Activated T-cell treated with anti-CD3 and anti-CD28 coated beads, Interleukin-2, amount 50 U/mL, for 24 hours (primary cell): Measurements from ENCODE around the gene PRPF4.
A peak's percentile ranks its signal among the peaks of the same experiment; 100 is the strongest.
"Not testable (repeated sequence)": the region's sequence is repeated elsewhere in the genome, so short reads cannot be mapped to it uniquely, and the experiment has no call there.

Source experiments
- DNase-seq: peaks from one replicate; pipeline ENCODE4 v3.0.0-alpha.2; 2020
- H3K27ac Mint-ChIP-seq: 2 replicates; pipeline ENCODE4 v1.8.0; 2020; ENCODE audit warnings: mild to moderate bottlenecking, mixed read lengths
- H3K27me3 Mint-ChIP-seq: 2 replicates; pipeline ENCODE4 v1.8.0; 2020; ENCODE audit warnings: mixed read lengths
- H3K36me3 Mint-ChIP-seq: 2 replicates; pipeline ENCODE4 v1.8.0; 2020; ENCODE audit warnings: low read depth, mixed read lengths
- H3K4me1 Mint-ChIP-seq: 2 replicates; pipeline ENCODE4 v1.8.0; 2020; ENCODE audit warnings: low read depth, mixed read lengths
- H3K4me3 Mint-ChIP-seq: 2 replicates; pipeline ENCODE4 v1.8.0; 2020; ENCODE audit warnings: mild to moderate bottlenecking, moderate library complexity, mixed read lengths
- H3K9me3 Mint-ChIP-seq: 2 replicates; pipeline ENCODE4 v1.8.0; 2020; ENCODE audit warnings: mixed read lengths

Gene PRPF4

GRCh38 chr9:113275157-113276131 lies at the start of gene PRPF4, which contains the start of gene CDC26:
Gene PRPF4, plus strand, starts transcription at chr9:113275658. Its CDS starts 86 bp downstream, at chr9:113275744.
Gene CDC26, minus strand, starts transcription at chr9:113275572. Its CDS starts 3,065 bp downstream, at chr9:113272507.
- Mint-ChIP-seq H3K36me3 (peaks cover 61% of the 10 kb centered on the region), H3K27me3 (no peaks in the 10 kb centered on the region), H3K4me1 (peaks cover 43% of the 10 kb centered on the region), H3K27ac (no peak within 1 kb of the TSS), H3K4me3 (no peak within 1 kb of the TSS), H3K9me3 (no peaks in the 10 kb centered on the region)
- DNase-seq: peak; percentile 96

DNA sequence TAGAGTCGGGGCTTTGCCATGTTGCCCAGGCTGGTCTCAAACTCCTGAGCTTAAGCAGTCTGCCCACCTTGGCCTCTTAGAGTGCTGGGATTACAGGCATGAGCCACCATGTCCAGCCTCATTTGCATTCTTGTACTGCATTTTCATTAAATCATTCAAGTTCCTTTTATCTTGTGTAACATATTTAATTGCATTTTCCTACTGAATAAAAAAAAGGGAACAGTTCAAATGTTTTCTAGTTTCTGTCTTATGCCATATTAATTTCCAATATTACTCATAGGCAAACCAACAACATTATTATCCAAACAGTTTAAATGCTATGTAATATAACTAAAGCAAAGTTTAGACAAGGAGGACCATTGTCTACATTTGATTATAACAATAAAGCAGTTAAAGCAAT lies 48.0 kb upstream of the PRPF4 start:
- no peak overlapping the region for H3K4me3 Mint-ChIP-seq
- H3K9me3 Mint-ChIP-seq: no peaks in the 10 kb centered on the region
- peaks cover 33% of the 10 kb centered on the region for H3K4me1 Mint-ChIP-seq
- H3K36me3 Mint-ChIP-seq: peaks cover 9% of the 10 kb centered on the region
- no peak overlapping the region for H3K27ac Mint-ChIP-seq
- no peaks in the 10 kb centered on the region for H3K27me3 Mint-ChIP-seq
- DNase-seq: no peak

DNA sequence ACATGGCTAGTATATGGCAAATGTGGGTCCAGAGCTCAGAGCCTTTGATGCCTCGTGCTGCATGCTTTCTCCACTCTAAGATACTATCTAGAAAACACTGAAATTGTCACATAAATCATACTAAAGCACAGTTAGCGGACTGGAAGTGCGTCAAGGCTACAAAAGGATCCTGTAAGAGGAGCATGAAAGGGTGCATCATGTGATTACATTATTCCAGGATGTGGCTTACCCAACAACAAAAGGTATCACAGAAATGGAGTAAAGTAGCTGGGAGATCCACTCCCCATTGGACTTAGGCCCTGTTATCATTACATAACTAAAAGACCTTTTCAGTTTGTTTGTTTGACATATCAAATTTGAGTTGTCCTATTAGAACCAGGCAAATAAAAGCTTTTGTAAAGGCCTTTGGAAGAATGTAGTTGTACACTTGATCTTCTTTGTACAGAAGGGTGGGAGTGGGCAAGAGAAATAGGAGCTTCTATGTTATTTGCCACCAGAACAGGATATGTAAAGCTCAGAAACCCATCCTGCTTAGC lies 47.3 kb upstream of the PRPF4 start:
- no peak for DNase-seq
- H3K36me3 Mint-ChIP-seq: peaks cover 9% of the 10 kb centered on the region
- H3K27ac Mint-ChIP-seq: no peak overlapping the region
- no peaks in the 10 kb centered on the region for H3K9me3 Mint-ChIP-seq
- no peak overlapping the region for H3K4me3 Mint-ChIP-seq
- H3K4me1 Mint-ChIP-seq: peaks cover 32% of the 10 kb centered on the region
- no peaks in the 10 kb centered on the region for H3K27me3 Mint-ChIP-seq

DNA sequence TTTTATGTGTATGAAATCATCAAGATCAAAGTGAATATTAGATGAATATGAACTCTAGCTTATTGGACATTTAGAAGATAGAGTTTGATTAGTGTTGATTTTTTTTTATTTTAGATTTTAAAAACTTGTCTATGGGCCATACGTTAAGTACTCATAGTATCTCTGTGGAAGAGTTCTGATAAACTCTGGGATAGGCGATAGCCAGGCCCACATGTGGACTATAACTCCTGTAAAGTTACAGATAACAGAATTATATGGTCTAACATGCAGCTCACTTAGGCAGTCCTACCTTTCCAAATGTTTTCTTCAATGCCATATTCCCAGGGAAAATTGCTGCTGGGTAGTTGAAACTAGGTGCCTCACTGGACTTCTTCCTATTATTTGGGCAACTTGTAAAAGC lies 43.8 kb upstream of the PRPF4 start:
- H3K9me3 Mint-ChIP-seq: no peaks in the 10 kb centered on the region
- peaks cover 2% of the 10 kb centered on the region for H3K36me3 Mint-ChIP-seq
- no peak overlapping the region for H3K4me3 Mint-ChIP-seq
- no peaks in the 10 kb centered on the region for H3K27me3 Mint-ChIP-seq
- no peak for DNase-seq
- H3K27ac Mint-ChIP-seq: no peak overlapping the region
- H3K4me1 Mint-ChIP-seq: peaks cover 28% of the 10 kb centered on the region

DNA sequence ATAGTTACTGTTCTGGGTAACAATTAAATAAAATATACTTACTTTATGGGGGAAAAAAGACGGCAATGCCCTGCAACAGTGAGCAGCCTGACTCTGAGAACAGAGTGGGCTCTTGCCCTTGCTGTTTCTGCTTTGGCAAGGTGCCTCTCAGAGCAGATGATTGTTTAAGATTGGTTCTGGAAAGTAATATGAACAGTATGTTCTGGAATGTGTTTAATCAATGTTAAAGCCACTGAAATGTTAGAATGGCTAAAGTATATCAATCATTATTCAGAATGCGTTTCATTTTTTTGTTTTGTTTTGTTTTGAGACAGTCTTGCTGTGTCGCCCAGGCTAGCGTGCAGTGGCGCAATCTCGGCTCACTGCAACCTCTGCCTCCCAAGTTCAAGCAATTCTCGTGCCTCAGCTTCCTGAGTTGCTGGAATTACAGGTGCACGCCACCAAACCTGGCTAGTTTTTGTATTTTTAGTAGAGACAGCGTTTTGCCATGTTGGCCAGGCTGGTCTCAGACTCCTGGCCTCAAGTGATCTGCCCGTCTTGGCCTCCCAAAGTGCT lies 39.7 kb upstream of the PRPF4 start:
- not testable (repeated sequence) for H3K27me3 Mint-ChIP-seq, H3K4me3 Mint-ChIP-seq, H3K36me3 Mint-ChIP-seq, H3K27ac Mint-ChIP-seq, DNase-seq, H3K9me3 Mint-ChIP-seq
- peaks cover 17% of the 10 kb centered on the region for H3K4me1 Mint-ChIP-seq

- H3K27ac Mint-ChIP-seq: no peak overlapping the region
- no peak for DNase-seq
- no peaks in the 10 kb centered on the region for H3K36me3 Mint-ChIP-seq
- no peaks in the 10 kb centered on the region for H3K27me3 Mint-ChIP-seq
- no peak overlapping the region for H3K4me3 Mint-ChIP-seq
- H3K4me1 Mint-ChIP-seq: peaks cover 19% of the 10 kb centered on the region
- H3K9me3 Mint-ChIP-seq: no peaks in the 10 kb centered on the region
Observed at GRCh38 chr9:113237026-113237425, 38.4 kb upstream of the PRPF4 start.

DNA sequence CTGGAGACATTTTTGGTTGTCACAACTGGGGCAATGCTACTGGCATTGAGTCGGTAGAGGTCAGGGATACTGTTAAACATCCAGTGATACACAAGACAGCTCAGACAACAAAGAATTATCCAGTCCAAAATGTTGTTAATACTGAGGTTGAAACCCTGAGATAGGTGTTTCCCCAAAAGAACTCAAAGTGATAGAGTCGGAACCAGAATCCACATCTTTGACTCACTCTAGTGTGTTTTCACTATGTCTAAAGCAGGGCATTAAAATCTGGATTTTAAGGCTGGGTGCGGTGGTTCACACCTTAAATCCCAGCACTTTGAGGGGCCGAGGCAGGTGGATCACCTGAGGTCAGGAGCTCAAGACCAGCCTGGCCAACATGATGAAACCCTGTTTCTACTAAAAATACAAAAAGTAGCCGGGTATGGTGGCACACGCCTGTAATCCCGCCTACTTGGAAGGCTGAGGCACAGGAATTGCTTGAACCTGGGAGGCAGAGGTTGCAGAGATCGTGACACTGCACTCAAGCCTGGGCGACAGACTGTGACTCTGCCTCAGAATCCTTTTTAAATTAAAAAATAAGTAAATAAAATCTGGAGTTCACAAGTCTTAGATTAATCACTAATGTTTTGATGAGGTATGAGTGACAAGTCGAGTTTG lies 37.1 kb upstream of the PRPF4 start:
- H3K27ac Mint-ChIP-seq: no peak overlapping the region
- DNase-seq: no peak

DNA sequence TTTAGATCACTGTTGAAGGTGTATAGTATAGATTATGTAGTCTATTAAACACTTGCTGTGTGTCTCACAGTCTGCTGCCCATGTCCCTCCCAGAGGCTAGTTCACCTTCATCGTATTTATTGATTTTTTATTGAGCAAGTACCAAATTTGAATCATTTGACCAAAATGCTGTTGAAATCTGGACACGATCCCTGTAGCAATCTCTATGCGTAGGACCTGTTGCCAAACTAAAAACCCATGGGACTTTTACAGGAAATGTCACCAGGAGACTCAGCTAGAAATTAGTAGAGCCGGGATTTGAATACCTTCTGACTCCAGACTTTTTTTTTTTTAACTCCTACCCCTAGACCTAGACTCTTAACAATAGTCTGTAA lies 36.6 kb upstream of the PRPF4 start:
- Mint-ChIP-seq H3K27me3 (no peaks in the 10 kb centered on the region), H3K27ac (no peak overlapping the region), H3K36me3 (no peaks in the 10 kb centered on the region), H3K4me3 (no peak overlapping the region), H3K9me3 (no peaks in the 10 kb centered on the region), H3K4me1 (peaks cover 6% of the 10 kb centered on the region)
- no peak for DNase-seq

More for the DNA sequence above, 37.1 kb upstream of the PRPF4 start:
- Mint-ChIP-seq H3K4me3 (no peak overlapping the region), H3K9me3 (no peaks in the 10 kb centered on the region), H3K36me3 (no peaks in the 10 kb centered on the region), H3K4me1 (peaks cover 7% of the 10 kb centered on the region), H3K27me3 (no peaks in the 10 kb centered on the region)

DNA sequence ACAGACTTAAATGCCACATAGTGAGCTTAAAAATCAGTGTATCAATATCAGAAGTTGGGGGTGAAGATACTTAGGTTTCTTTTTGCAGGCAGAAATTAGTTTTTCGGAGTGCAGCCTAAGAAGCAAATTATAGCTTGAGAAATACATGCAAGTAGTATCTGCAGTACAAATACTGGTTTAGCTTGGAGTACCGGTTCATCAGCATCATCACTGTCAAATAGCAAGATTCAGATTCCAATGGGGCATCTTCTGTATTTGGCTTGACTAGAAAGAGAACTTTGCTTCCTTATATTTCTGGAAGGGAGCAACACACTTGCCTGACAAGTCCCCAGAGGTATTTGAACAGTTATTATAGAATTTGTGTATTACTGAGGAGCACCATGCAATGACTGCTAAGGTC lies 34.3 kb upstream of the PRPF4 start:
- H3K4me1 Mint-ChIP-seq: peaks cover 6% of the 10 kb centered on the region
- no peak overlapping the region for H3K27ac Mint-ChIP-seq
- H3K4me3 Mint-ChIP-seq: no peak overlapping the region
- H3K9me3 Mint-ChIP-seq: no peaks in the 10 kb centered on the region
- no peaks in the 10 kb centered on the region for H3K36me3 Mint-ChIP-seq
- H3K27me3 Mint-ChIP-seq: no peaks in the 10 kb centered on the region
- DNase-seq: no peak

DNA sequence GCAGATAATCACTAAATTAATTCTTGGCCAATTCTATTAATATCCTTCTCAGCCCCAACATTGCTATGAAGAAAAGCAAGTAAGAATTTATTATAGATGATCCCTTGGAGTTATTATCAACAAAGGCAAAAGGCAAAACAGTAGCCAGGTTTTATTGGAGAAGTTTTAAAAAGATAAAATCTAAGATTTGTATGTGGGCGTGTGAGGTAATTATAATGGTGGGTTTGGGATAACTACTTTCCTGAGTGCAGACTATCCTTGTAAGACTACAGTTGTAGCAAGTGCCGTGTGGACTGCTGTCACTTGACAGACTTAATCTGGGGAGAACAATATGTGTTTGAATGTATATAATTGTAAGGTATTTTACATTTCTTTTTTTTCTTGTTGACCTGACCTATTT lies 30.9 kb upstream of the PRPF4 start:
- Mint-ChIP-seq H3K36me3 (peaks cover 6% of the 10 kb centered on the region), H3K4me1 (peaks cover 2% of the 10 kb centered on the region), H3K9me3 (no peaks in the 10 kb centered on the region), H3K4me3 (no peak overlapping the region), H3K27ac (no peak overlapping the region), H3K27me3 (no peaks in the 10 kb centered on the region)
- no peak for DNase-seq

DNA sequence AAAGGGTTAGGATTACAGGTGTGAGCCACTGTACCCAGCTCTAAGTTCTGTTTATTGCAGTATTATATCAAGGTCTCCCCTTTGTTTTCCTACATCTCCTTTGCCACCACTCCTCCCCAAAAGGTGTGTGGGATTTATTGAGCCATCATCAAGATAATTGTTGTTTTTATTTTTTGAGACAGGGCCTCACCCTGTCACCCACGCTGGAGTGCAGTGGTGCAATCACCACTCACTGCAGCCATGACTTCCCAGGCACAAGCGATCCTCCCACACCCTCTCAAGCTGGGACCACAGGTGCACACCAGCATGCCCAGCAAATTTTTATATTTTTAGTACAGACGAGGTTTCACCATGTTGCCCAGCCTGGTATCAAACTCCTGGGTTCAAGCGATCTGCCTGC lies 29.6 kb upstream of the PRPF4 start:
- Mint-ChIP-seq H3K4me1 (peaks cover 2% of the 10 kb centered on the region), H3K4me3 (no peak overlapping the region), H3K27me3 (no peaks in the 10 kb centered on the region), H3K27ac (no peak overlapping the region), H3K36me3 (peaks cover 9% of the 10 kb centered on the region), H3K9me3 (no peaks in the 10 kb centered on the region)
- DNase-seq: no peak

DNA sequence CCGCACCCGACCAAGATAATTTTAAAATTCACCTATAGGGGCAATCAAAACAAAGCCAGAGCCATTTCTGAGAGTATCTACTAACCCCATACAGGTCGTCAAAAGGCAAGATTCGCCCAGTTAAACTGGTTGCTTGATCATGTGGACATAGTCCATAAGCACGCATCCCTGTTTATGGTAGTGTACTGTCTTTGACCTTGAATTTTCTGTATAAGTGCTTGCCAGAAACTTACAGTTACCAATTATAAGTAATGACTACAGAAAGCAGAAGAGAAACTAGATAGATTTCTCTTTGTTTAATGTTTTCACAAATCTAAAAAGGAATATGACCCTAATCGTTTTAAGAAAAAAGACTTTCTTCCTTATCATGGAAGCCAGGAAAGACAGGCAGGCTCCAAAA lies 28.5 kb upstream of the PRPF4 start:
- no peak overlapping the region for H3K27ac Mint-ChIP-seq
- H3K36me3 Mint-ChIP-seq: peaks cover 9% of the 10 kb centered on the region
- no peaks in the 10 kb centered on the region for H3K27me3 Mint-ChIP-seq

GRCh38 chr9:113247640-113248039 lies 27.8 kb upstream of the PRPF4 start:
- no peak for DNase-seq
- H3K9me3 Mint-ChIP-seq: no peaks in the 10 kb centered on the region

More for the DNA sequence above, 28.5 kb upstream of the PRPF4 start:
- no peak for DNase-seq
- H3K4me3 Mint-ChIP-seq: no peak overlapping the region
- no peaks in the 10 kb centered on the region for H3K4me1 Mint-ChIP-seq
- H3K9me3 Mint-ChIP-seq: no peaks in the 10 kb centered on the region

GRCh38 chr9:113249661-113250060 lies 25.8 kb upstream of the PRPF4 start:
- not testable (repeated sequence) for H3K27me3 Mint-ChIP-seq, H3K4me3 Mint-ChIP-seq, H3K36me3 Mint-ChIP-seq, H3K27ac Mint-ChIP-seq, H3K4me1 Mint-ChIP-seq, H3K9me3 Mint-ChIP-seq, DNase-seq

More at GRCh38 chr9:113247640-113248039, 27.8 kb upstream of the PRPF4 start:
- Mint-ChIP-seq H3K36me3 (peaks cover 9% of the 10 kb centered on the region), H3K4me3 (no peak overlapping the region), H3K27me3 (no peaks in the 10 kb centered on the region), H3K4me1 (no peaks in the 10 kb centered on the region), H3K27ac (no peak overlapping the region)
